ENCODE data around the gene RNLS. TPM values are rescaled to one million over a fixed set of nuclear protein-coding genes. Genes with fewer than 3 reads are reported as not detected.

Gene RNLS
- total RNA-seq, 1 donor from 2014 or later: 7.1 TPM

- no peak for DNase-seq (ENCODE audit: low read depth)
- no peak for TF ChIP-seq CTCF (conservative IDR thresholded peaks at IDR 0.05; ENCODE audit: low read depth, low read length)
- H3K4me3 ChIP-seq (ENCODE audit: low read depth, low read length): no peak overlapping the region
Observed at GRCh38 chr10:88463811-88464210, 119.3 kb downstream of the RNLS start.

GRCh38 chr10:88461426-88461825 is 121.7 kb downstream of the RNLS start:
- DNase-seq (ENCODE audit: low read depth): no peak
- no peak overlapping the region for H3K4me3 ChIP-seq (ENCODE audit: low read depth, low read length)
- TF ChIP-seq CTCF (conservative IDR thresholded peaks at IDR 0.05; ENCODE audit: low read depth, low read length): no peak

- TF ChIP-seq CTCF (conservative IDR thresholded peaks at IDR 0.05; ENCODE audit: low read depth, low read length): no peak
- DNase-seq (ENCODE audit: low read depth): no peak
- no peak overlapping the region for H3K4me3 ChIP-seq (ENCODE audit: low read depth, low read length)
Observed at GRCh38 chr10:88459530-88459929, 123.6 kb downstream of the RNLS start.

- H3K4me3 ChIP-seq (ENCODE audit: low read depth, low read length): no peak overlapping the region
- no peak for DNase-seq (ENCODE audit: low read depth)
- no peak for TF ChIP-seq CTCF (conservative IDR thresholded peaks at IDR 0.05; ENCODE audit: low read depth, low read length)
Observed at GRCh38 chr10:88458209-88458608, 124.9 kb downstream of the RNLS start.

- no peak overlapping the region for H3K4me3 ChIP-seq (ENCODE audit: low read depth, low read length)
- DNase-seq (ENCODE audit: low read depth): no peak
- TF ChIP-seq CTCF (conservative IDR thresholded peaks at IDR 0.05; ENCODE audit: low read depth, low read length): no peak
Observed at GRCh38 chr10:88457660-88458059, 125.5 kb downstream of the RNLS start.

- no peak for DNase-seq (ENCODE audit: low read depth)
- TF ChIP-seq CTCF (conservative IDR thresholded peaks at IDR 0.05; ENCODE audit: low read depth, low read length): no peak
- no peak overlapping the region for H3K4me3 ChIP-seq (ENCODE audit: low read depth, low read length)
Observed at GRCh38 chr10:88456730-88457129, 126.4 kb downstream of the RNLS start.

- H3K4me3 ChIP-seq (ENCODE audit: low read depth, low read length): no peak overlapping the region
- no peak for DNase-seq (ENCODE audit: low read depth)
- no peak for TF ChIP-seq CTCF (conservative IDR thresholded peaks at IDR 0.05; ENCODE audit: low read depth, low read length)
Observed at GRCh38 chr10:88455831-88456230, 127.3 kb downstream of the RNLS start.

Data from epithelial cell of proximal tubule (primary cell).